ENCODE results near the gene TM2D3. TPM values are rescaled to one million over a fixed set of nuclear protein-coding genes. Genes with fewer than 3 reads are reported as not detected.

The TM2D3 gene
- total RNA-seq, 1 experiment from 2014 or later: 18.8 TPM

GRCh38 chr15:101669744-101670143, 17.6 kb upstream of the TM2D3 start:
- intact Hi-C loops (cut with micrococcal nuclease; ENCODE audit: unreplicated experiment): no loop called here
- ChIA-PET CTCF (no interaction called here), POLR2A (ENCODE audit: unreplicated experiment) (no interaction called here)
- Histone ChIP-seq H3K4me3 (no peak overlapping the region), H3K27me3 (ENCODE audit: insufficient read depth, low read depth) (no peaks in the 10 kb centered on the region), H3K9me3 (ENCODE audit: insufficient read depth, low read depth) (no peaks in the 10 kb centered on the region), H3F3A (ENCODE audit: insufficient read depth, low read depth) (no peaks in the 10 kb centered on the region), H3K4me2 (no peak overlapping the region), H3K4me1 (replicated peaks; ENCODE audit: insufficient read depth) (0 out of 2 replicates have a peak, but pooled peaks cover 4% of the 10 kb centered on the region), H3K79me2 (ENCODE audit: low read depth) (no peaks in the 10 kb centered on the region), H3K27ac (no peak overlapping the region), H3K9me2 (ENCODE audit: insufficient read depth) (no peaks in the 10 kb centered on the region), H3K36me3 (ENCODE audit: low read depth) (no peaks in the 10 kb centered on the region), H4K20me1 (ENCODE audit: insufficient read depth) (no peaks in the 10 kb centered on the region), H2AFZ (0 out of 2 replicates have a peak overlapping the region, but pooled peaks have one; percentile 63)
- TF ChIP-seq EZH2 (IDR thresholded peaks at IDR 0.05; ENCODE audit: low read depth): no peak
- TF ChIP-seq, protein P1, sequence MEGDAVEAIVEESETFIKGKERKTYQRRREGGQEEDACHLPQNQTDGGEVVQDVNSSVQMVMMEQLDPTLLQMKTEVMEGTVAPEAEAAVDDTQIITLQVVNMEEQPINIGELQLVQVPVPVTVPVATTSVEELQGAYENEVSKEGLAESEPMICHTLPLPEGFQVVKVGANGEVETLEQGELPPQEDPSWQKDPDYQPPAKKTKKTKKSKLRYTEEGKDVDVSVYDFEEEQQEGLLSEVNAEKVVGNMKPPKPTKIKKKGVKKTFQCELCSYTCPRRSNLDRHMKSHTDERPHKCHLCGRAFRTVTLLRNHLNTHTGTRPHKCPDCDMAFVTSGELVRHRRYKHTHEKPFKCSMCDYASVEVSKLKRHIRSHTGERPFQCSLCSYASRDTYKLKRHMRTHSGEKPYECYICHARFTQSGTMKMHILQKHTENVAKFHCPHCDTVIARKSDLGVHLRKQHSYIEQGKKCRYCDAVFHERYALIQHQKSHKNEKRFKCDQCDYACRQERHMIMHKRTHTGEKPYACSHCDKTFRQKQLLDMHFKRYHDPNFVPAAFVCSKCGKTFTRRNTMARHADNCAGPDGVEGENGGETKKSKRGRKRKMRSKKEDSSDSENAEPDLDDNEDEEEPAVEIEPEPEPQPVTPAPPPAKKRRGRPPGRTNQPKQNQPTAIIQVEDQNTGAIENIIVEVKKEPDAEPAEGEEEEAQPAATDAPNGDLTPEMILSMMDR (conservative IDR thresholded peaks at IDR 0.05): no peak
- BruUV-seq (replicated peaks): no TSS peak
- no peak for DNase-seq

DNA sequence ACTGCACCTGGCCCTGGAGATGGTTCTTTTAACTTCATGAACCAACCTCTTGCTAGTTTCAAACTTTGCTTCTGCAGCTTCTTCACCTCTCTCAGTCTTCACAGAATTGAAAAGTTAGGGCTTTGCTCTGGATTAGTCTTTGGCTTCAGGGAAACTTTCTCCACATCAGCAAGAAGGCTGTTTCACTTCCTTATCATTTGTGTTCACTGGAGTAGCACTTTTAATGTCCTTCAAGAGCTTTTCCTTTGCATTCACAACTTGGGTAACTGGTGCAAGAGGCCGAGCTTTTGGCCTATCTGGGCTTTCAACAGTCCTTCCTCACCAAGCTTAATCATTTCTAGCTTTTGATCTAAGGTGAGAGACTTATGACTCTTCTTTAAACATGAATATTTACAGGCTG, 15.7 kb upstream of the TM2D3 start:
- BruUV-seq (replicated peaks): no TSS peak
- Histone ChIP-seq H3K79me2 (ENCODE audit: low read depth) (no peaks in the 10 kb centered on the region), H4K20me1 (ENCODE audit: insufficient read depth) (no peaks in the 10 kb centered on the region), H3K9me3 (ENCODE audit: insufficient read depth, low read depth) (no peaks in the 10 kb centered on the region), H3K27me3 (ENCODE audit: insufficient read depth, low read depth) (no peaks in the 10 kb centered on the region), H3K4me2 (no peak overlapping the region), H2AFZ (no peak overlapping the region), H3K36me3 (ENCODE audit: low read depth) (no peaks in the 10 kb centered on the region), H3K9me2 (ENCODE audit: insufficient read depth) (no peaks in the 10 kb centered on the region; the same call in 1 of the 2 replicates), H3F3A (ENCODE audit: insufficient read depth, low read depth) (no peaks in the 10 kb centered on the region), H3K4me3 (no peak overlapping the region), H3K27ac (no peak overlapping the region), H3K4me1 (replicated peaks; ENCODE audit: insufficient read depth) (0 out of 2 replicates have a peak, but pooled peaks cover 4% of the 10 kb centered on the region)
- POLR2A ChIA-PET (ENCODE audit: unreplicated experiment): no interaction called here
- TF ChIP-seq, protein P1 (conservative IDR thresholded peaks at IDR 0.05): no peak
- TF ChIP-seq EZH2 (IDR thresholded peaks at IDR 0.05; ENCODE audit: low read depth): no peak
- CTCF ChIA-PET: interaction anchor here (0.6 kb wide), 1 partner anchor 577 kb away, joined by 3 read pairs; no protein-coding TSS in a partner anchor
- DNase-seq: no peak
- intact Hi-C loops (cut with micrococcal nuclease; ENCODE audit: unreplicated experiment): no loop called here

DNA sequence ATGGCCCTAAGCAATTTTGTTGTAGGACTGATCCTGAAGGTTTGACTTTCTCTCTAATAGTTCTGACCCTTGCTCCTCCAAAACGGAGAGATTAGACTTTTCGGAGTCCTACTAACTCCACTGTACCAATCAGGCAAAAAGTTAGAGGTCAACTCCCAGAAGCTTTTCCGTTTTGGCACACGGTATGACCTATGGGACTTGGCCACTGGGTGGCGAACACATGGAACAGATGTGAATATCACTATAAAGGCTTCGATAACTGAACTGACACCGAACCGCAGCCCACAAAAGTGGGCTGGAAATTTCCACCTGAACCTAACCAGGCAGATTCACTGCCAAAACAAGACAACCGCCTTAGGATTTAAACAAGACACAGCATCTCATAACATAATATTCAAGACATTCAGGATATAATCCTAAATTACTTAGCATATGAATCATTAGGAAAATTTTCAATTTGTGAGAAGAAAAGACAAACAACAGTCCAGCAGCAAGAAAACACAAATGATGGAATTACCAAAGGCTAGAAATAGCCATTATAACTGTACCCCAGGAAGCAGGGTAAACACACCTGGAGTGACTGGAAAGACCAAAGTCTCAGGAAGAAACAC, 12.2 kb upstream of the TM2D3 start:
- H3K27ac ChIP-seq: no peak overlapping the region
- H3K27me3 ChIP-seq (ENCODE audit: insufficient read depth, low read depth): no peaks in the 10 kb centered on the region
- no peaks in the 10 kb centered on the region for H3K9me3 ChIP-seq (ENCODE audit: insufficient read depth, low read depth)
- H3K79me2 ChIP-seq (ENCODE audit: low read depth): no peaks in the 10 kb centered on the region
- TF ChIP-seq, protein P1 (conservative IDR thresholded peaks at IDR 0.05): no peak; the same call in 1 of the 2 replicates
- TF ChIP-seq EZH2 (IDR thresholded peaks at IDR 0.05; ENCODE audit: low read depth): no peak
- H3K4me2 ChIP-seq: no peak overlapping the region
- no peak overlapping the region for H3K4me3 ChIP-seq
- DNase-seq: no peak
- no peak overlapping the region for H2AFZ ChIP-seq
- POLR2A ChIA-PET (ENCODE audit: unreplicated experiment): no interaction called here
- H4K20me1 ChIP-seq (ENCODE audit: insufficient read depth): no peaks in the 10 kb centered on the region
- intact Hi-C loops (cut with micrococcal nuclease; ENCODE audit: unreplicated experiment): no loop called here
- CTCF ChIA-PET: no interaction called here
- H3F3A ChIP-seq (ENCODE audit: insufficient read depth, low read depth): no peaks in the 10 kb centered on the region
- H3K36me3 ChIP-seq (ENCODE audit: low read depth): no peaks in the 10 kb centered on the region
- H3K9me2 ChIP-seq (ENCODE audit: insufficient read depth): no peaks in the 10 kb centered on the region; the same call in 1 of the 2 replicates
- 0 out of 2 replicates have a peak, but pooled peaks cover under 1% of the 10 kb centered on the region for H3K4me1 ChIP-seq (replicated peaks; ENCODE audit: insufficient read depth)
- no TSS peak for BruUV-seq (replicated peaks)
